Fibroblast of skin of left biceps (primary cell): Measurements from ENCODE around the gene NISCH.

Experiments
- DNase-seq, 2 experiments: peaks; one replicate each; pipeline ENCODE4 v3.0.0-alpha.2; 2013; ENCODE audit warnings: low read depth in 2 of 2

Gene NISCH

GRCh38 chr3:52455283-52456168 lies at the start of gene NISCH:
Gene NISCH, plus strand, starts transcription at chr3:52455604. Its CDS starts 38 bp downstream, at chr3:52455642.
- peak; percentile 44 to 47 for DNase-seq

GRCh38 chr3:52406231-52406661 lies 49.2 kb upstream of the NISCH start:
- DNase-seq, result no peak

- no peak for DNase-seq
Observed at GRCh38 chr3:52406791-52407510, 48.5 kb upstream of the NISCH start.

GRCh38 chr3:52407779-52408178 lies 47.6 kb upstream of the NISCH start:
- no peak for DNase-seq

GRCh38 chr3:52408466-52408865 lies 46.9 kb upstream of the NISCH start:
- no peak for DNase-seq

GRCh38 chr3:52415800-52416199 lies 39.6 kb upstream of the NISCH start:
- DNase-seq, result no peak

GRCh38 chr3:52420388-52420787 lies 35.0 kb upstream of the NISCH start:
- no peak for DNase-seq

- no peak for DNase-seq
Observed at GRCh38 chr3:52422669-52423068, 32.7 kb upstream of the NISCH start.

- no peak for DNase-seq
Observed at GRCh38 chr3:52423173-52423572, 32.2 kb upstream of the NISCH start.

DNA sequence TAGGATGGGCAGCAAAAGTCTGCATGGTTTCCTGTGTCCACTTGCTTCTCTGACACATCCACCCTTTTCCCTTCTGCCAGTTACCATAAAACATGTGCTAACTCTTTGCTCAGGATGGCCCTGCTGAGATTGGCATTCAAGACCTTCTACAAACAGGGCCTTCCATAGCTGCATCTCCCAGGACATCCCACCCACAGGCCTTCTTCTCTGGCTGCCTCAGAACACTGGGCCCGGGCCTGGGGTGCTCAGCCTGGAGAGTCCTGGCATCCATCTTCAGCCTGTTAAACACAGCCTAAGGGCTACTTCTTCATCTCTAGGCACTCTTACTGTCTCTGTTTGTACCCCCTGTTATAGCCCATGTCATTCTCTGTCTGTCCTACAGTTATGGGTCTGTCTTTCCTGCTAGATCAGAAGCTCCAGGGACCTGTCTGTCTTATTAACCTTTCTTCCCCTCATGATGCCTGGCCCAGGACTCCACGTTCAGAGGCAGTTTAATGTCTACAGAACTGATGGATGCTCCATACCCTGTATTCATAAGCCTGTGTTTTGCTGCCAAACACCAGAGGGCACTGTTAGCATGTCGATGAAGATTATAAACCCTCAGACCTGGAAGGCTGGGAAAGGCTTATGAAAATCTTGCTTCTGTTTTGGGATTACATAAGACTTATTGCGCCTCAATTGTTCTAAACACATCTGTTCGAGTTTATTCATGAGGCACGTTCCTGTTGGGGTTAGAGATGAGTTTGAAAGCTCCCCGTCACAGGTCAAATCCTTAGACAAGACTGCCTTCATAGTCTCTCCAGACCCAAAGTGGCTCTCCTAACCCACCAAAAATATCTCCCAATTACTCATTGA lies 27.0 kb upstream of the NISCH start:
- peak; percentile 48 to 51 for DNase-seq

DNA sequence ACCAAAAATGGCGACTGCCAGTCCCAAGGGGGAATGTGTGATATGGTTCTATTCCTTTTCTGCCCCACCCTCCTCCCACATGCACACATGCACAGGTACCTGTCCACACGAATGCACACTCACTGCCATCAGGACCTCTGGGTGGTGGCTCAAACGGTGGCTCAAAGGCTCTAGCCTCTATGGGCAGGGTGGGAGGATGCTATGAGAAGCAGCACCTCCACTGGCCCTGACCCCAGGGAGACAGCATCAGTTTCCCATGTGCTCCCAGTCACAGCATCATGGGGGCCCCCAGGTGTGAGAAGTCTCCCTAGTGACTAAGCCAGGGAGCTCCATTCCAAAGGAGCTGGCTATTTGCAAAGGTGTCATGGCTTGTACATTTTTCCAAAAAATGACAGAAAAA lies 26.4 kb upstream of the NISCH start:
- DNase-seq, result no peak

- DNase-seq, result no peak
Observed at GRCh38 chr3:52429779-52430415, 25.5 kb upstream of the NISCH start.

DNA sequence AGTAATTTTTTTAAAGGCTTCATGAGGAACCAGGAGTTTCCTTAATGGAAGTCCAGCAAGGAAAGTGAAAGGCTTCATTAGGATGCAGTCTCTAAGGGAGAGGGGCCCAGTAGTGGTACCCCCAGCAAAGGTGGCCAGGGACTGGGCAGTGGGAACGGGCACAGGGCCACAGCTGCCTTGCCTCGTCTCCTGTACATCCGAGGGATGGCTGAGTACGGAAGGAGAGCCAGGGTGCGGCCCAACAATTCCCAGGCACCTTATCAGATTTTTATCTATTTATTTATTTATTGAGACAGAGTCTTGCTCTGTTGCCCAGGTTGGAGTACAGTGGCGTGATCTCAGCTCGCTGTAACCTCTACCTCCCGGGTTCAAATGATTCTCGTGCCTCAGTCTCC lies 25.0 kb upstream of the NISCH start:
- no peak for DNase-seq

- DNase-seq, result no peak
Observed at GRCh38 chr3:52431459-52432223, 23.8 kb upstream of the NISCH start.

- DNase-seq, result no peak
Observed at GRCh38 chr3:52432225-52432624, 23.2 kb upstream of the NISCH start.

GRCh38 chr3:52432691-52433141 lies 22.7 kb upstream of the NISCH start:
- DNase-seq, result no peak

GRCh38 chr3:52433328-52433995 lies 21.9 kb upstream of the NISCH start:
- DNase-seq, result no peak

DNA sequence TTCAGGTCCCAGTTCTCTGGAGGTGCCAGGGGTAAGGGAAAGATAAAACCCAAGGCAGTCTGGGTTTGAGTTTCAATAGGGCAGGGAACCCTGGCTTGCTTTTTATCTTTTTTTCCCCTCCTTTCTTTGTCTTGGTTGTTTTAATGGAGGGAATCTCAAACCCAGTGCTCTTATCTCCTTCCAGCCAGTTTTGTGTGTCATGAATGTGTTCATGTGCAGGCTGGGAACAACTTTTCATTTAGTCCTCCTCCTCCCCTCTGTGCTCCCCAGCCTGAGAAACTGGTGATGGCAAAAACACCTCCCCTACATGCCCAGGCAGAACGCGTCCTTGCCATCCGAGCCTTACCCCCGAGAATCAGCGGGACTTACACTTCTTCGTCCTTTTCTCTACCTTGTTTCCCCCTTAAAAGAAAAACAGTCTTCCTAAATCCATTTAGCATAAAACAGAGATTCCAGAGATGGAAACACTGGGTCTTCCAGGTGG lies 21.4 kb upstream of the NISCH start:
- DNase-seq, result no peak

- DNase-seq, result no peak
Observed at GRCh38 chr3:52434491-52435115, 20.8 kb upstream of the NISCH start.
